Heart left ventricle (tissue), 13 donors: ENCODE data around the gene KLHL29.

ENCODE experiments used
- CTCF ChIP-seq, 12 donors: fragments of 200-600 bp; sonication (generic) in 4 of 12; IDR thresholded peaks; one replicate each; pipeline versions ENCODE4 v1.5.0 to v1.8.0; 2018 to 2022; ENCODE audit warnings: antibody characterized with exemption in 12 of 12, mild to moderate bottlenecking in 5 of 12
- POLR2A ChIP-seq, 2 donors: fragments of 450-650 bp; IDR thresholded peaks; one replicate each; pipeline ENCODE4 v1.6.1; 2017; ENCODE audit warnings: antibody characterized with exemption in 2 of 2, mild to moderate bottlenecking in 2 of 2, moderate library complexity in 2 of 2
- donor health status: ischemic (EF 13 %, LVEDD 7.1; RV severe dilation, severe dysfunction).
- donor health status: DM: no; HTN: yes; CAD: no.
- donor health status: DM: no; HTN: no; CAD: no.
- donor health status: ischemic (EF 25% LVEDD 6.9; RV normal size, moderate dysfunction).
- donor health status: ischemic (EF 25% LVEDD 5.7; RV mildly dilated, moderate dysfunction).
- donor health status: ischemic (EF 35%, LVEDD 5.7; RV mildly dilated, moderate dysfunction).
- donor health status: nonischemic (EF 11% LVEDD 7.7; RV severe dilation, severe dysfunction).
- donor health status: DM: yes; HTN: yes; CAD: no.
- donor health status: PGD.
- donor health status: ischemic (EF 29% LVEDD 5.4; RV normal size, mild dysfunction).
- donor health status: nonischemic (EF 23%, LVEDD 6.1; RV moderate dilation, normal function).

DNA sequence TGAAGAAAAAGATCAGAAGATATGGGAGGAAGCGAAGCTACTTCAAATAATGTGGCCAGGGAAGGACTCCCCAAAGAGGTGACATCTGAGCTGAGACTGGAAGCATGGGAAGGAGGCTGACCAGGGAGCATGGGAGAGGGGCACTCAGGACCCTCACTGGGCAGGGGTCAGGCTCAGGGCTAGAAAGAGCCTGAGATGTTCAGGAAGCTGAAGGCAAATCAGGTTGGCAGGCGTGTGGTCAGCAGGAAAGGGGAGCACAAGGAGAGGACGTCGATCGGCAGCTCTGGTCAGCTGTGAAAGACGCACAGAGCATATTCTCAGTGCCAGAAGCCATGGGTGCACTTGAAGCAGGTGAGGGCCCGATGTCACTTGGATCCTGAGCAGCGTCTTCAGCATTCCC, 38.2 kb upstream of the KLHL29 start:
- TF ChIP-seq POLR2A (IDR thresholded peaks at IDR 0.05) (no peak), CTCF (IDR thresholded peaks at IDR 0.05) (no peak)
